ENCODE data around the gene CHKB.

The CHKB gene

DNA sequence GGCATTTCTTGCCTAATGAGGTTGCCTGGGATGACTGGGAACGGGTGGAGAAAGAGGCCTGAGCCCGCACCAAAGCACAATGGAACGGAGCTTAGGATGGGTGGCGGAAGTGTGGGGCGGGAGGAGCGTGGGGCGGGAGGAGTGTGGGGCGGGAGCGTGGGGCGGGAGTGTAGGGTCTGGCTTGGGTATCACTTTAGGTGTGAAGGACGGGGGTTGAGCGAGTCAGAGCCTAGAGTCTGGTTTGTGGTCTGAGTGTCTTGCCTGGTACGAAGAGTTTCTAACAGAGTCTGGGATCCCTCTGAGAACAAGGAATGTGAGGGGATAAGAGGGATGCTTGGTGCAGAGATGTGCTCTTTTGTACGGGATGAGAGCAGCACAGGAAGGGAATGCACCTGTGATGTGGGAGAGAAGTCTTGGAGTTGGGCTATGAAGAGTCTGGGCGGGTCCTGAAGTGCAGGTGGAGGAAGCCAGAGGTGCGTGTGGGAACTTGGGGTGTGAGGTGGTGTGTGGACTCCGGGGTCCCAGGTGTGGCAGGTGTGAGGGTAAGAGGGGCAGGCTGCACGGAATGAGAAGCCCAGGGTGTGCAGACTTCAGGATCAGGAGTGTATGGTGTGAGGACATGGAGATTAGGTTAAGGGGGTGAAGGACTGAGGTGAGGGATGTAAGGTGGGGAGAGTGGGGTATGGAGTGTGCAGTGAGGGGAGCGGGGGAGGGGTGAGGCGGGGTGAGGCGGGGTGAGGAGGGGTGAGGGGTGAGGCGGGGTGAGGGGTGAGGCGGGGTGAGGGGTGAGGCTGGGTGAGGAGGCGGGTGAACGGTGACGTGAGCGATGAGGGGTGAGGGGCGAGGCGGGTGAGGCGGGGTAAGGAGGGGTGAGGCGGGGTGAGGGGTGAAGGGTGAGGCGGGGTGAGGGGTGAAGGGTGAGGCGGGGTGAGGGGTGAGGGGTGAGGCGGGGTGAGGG is 21.0 kb downstream of the CHKB start:
- TF ChIP-seq YY1 (IDR thresholded peaks at IDR 0.05; ENCODE audit: low read depth) (no peak), ZBTB7A (IDR thresholded peaks at IDR 0.05; ENCODE audit: low read depth) (no peak), TCF12 (IDR thresholded peaks at IDR 0.05; ENCODE audit: low read depth) (no peak), CREB1 (IDR thresholded peaks at IDR 0.05; ENCODE audit: low read depth) (no peak), CEBPB (IDR thresholded peaks at IDR 0.05) (no peak)
- TF ChIP-seq, protein P1, sequence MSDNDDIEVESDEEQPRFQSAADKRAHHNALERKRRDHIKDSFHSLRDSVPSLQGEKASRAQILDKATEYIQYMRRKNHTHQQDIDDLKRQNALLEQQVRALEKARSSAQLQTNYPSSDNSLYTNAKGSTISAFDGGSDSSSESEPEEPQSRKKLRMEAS (IDR thresholded peaks at IDR 0.05), result no peak

DNA sequence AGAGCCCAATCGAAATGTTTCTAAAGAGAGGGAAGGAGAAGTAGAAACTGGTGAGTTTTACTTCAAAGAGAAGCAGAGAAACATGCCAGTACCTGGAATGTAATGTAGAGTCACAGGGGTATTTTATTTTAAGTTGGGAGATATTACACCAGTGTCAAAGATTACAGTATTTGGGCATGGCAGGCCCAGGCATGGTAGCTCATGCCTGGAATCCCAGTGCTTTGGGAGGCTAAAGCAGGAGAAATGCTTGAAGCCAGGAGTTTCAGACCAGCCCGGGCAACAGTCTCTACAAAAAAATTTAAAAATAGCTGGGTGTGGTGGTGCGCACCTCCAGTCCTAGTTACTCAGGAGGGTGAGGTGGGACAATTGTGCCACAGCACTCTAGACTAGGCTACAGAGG is 22.6 kb downstream of the CHKB start:
- TF ChIP-seq RAD21 (IDR thresholded peaks at IDR 0.05; ENCODE audit: low read depth), result no peak
- no peak for TF ChIP-seq USF1 (IDR thresholded peaks at IDR 0.05)
- TF ChIP-seq ZBTB7A (IDR thresholded peaks at IDR 0.05; ENCODE audit: low read depth), result no peak
- TF ChIP-seq TEAD4 (IDR thresholded peaks at IDR 0.05), result no peak
- no peak for TF ChIP-seq EP300 (IDR thresholded peaks at IDR 0.05; ENCODE audit: borderline replicate concordance)
- TF ChIP-seq, protein P1 (IDR thresholded peaks at IDR 0.05), result no peak

GRCh38 chr22:50556703-50557102 is 25.9 kb downstream of the CHKB start:
- TF ChIP-seq TCF12 (IDR thresholded peaks at IDR 0.05; ENCODE audit: low read depth) (no peak), EGR1 (IDR thresholded peaks at IDR 0.05) (no peak), USF1 (IDR thresholded peaks at IDR 0.05) (no peak), ZBTB7A (IDR thresholded peaks at IDR 0.05; ENCODE audit: low read depth) (no peak), FOXM1 (IDR thresholded peaks at IDR 0.05; ENCODE audit: borderline replicate concordance, low read depth) (no peak), TAF1 (IDR thresholded peaks at IDR 0.05; ENCODE audit: low read depth) (no peak), TEAD4 (IDR thresholded peaks at IDR 0.05) (no peak), CREB1 (IDR thresholded peaks at IDR 0.05; ENCODE audit: low read depth) (no peak), YY1 (IDR thresholded peaks at IDR 0.05; ENCODE audit: low read depth) (no peak), CEBPB (IDR thresholded peaks at IDR 0.05) (no peak), EP300 (IDR thresholded peaks at IDR 0.05; ENCODE audit: borderline replicate concordance) (no peak), REST (IDR thresholded peaks at IDR 0.05; ENCODE audit: low read depth) (no peak), RAD21 (IDR thresholded peaks at IDR 0.05; ENCODE audit: low read depth) (no peak), NFIC (IDR thresholded peaks at IDR 0.05) (no peak)
- TF ChIP-seq, protein P1 (IDR thresholded peaks at IDR 0.05), result no peak

GRCh38 chr22:50553310-50553709 is 29.3 kb downstream of the CHKB start:
- no peak for TF ChIP-seq NFIC (IDR thresholded peaks at IDR 0.05)

DNA sequence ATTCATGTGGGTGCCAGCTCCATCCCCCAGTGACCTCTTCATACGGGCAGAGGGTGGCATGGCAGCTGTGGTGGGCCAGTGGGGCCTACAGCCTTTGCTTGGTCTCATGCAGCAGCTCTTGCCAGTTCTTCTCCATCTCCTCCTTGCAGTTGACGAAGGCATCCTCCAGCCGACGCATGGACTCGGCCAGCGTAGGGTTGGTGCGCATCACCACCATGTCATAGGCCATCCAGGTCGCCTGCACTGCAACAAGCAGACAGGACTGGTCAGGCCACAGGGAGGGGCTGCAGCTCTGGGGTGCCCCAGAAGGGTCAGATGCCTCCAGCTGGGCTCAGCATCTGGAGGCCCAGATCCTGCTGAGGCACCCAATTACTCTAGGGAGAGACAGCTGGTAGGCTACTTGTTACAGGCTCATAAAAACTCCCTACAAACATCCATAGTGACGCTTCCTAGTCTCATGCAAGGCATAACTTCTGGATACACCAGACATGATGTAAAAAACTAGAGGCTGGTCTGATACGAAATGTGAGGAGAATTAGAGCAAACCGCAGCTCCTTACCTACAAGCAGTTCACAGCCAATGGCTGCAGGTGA is 31.4 kb downstream of the CHKB start:
- TF ChIP-seq FOXM1 (IDR thresholded peaks at IDR 0.05; ENCODE audit: borderline replicate concordance, low read depth) (no peak), TEAD4 (IDR thresholded peaks at IDR 0.05) (no peak), TAF1 (IDR thresholded peaks at IDR 0.05; ENCODE audit: low read depth) (no peak), EP300 (IDR thresholded peaks at IDR 0.05; ENCODE audit: borderline replicate concordance) (no peak), YY1 (IDR thresholded peaks at IDR 0.05; ENCODE audit: low read depth) (no peak), USF1 (IDR thresholded peaks at IDR 0.05) (no peak), CEBPB (IDR thresholded peaks at IDR 0.05) (no peak), RAD21 (IDR thresholded peaks at IDR 0.05; ENCODE audit: low read depth) (no peak), ZBTB7A (IDR thresholded peaks at IDR 0.05; ENCODE audit: low read depth) (no peak), CREB1 (IDR thresholded peaks at IDR 0.05; ENCODE audit: low read depth) (no peak), TCF12 (IDR thresholded peaks at IDR 0.05; ENCODE audit: low read depth) (no peak), REST (IDR thresholded peaks at IDR 0.05; ENCODE audit: low read depth) (no peak), NFIC (IDR thresholded peaks at IDR 0.05) (no peak), EGR1 (IDR thresholded peaks at IDR 0.05) (no peak)
- TF ChIP-seq, protein P1 (IDR thresholded peaks at IDR 0.05), result no peak

All from Ishikawa (cell line).